ENCODE measurements around the gene CDC42BPA.

DNA sequence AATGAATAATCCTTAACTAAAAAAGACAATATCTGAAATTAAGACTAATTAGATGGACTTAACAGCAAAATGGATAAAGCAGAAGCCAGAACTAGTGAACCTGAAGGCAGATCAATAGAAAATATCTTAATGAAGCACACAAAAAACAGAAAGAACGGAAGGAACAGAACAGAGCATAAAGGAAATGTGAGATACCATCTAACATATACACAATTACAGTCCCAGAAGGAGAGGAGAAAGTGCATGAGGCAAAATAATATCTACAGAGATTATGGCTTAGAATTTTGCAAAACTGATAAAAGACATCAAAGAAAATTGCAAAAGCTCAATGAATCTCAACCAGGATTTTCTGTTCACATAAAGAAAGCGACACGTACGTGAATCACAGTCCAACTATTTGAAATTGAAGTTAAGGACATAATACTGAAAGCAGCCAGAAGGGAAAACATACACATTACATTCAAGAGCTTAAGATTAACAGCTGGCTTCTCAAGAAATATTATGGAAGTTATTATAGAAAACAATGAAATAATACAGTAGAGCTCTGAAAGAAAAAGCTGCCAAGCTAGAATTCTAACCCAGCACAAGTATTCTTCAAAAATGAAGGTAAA, 182.0 kb downstream of the CDC42BPA start:
- TF ChIP-seq, protein P1, sequence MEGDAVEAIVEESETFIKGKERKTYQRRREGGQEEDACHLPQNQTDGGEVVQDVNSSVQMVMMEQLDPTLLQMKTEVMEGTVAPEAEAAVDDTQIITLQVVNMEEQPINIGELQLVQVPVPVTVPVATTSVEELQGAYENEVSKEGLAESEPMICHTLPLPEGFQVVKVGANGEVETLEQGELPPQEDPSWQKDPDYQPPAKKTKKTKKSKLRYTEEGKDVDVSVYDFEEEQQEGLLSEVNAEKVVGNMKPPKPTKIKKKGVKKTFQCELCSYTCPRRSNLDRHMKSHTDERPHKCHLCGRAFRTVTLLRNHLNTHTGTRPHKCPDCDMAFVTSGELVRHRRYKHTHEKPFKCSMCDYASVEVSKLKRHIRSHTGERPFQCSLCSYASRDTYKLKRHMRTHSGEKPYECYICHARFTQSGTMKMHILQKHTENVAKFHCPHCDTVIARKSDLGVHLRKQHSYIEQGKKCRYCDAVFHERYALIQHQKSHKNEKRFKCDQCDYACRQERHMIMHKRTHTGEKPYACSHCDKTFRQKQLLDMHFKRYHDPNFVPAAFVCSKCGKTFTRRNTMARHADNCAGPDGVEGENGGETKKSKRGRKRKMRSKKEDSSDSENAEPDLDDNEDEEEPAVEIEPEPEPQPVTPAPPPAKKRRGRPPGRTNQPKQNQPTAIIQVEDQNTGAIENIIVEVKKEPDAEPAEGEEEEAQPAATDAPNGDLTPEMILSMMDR (conservative IDR thresholded peaks at IDR 0.05 in 1 of 2, IDR thresholded peaks at IDR 0.05 in 1 of 2; ENCODE audit: extremely low read depth in 1 of 2, insufficient read depth in 1 of 2, low read depth in 1 of 2, low read length in 2 of 2): no peak
- TF ChIP-seq EZH2 (IDR thresholded peaks at IDR 0.05; ENCODE audit: borderline replicate concordance, low read length): no peak

All from mammary epithelial cell (primary cell).